HEK293 (cell line): Measurements from ENCODE around the gene ANXA2.

Experiments used
- CTCF ChIA-PET: fragments of 350-600 bp; formaldehyde crosslinking; extraction: SDS; loops from one replicate; lab custom pipeline; 2021; ENCODE audit warnings: antibody characterized with exemption; lab: Yijun Ruan, JAX
- POLR2A ChIA-PET: fragments of 300-600 bp; formaldehyde crosslinking; extraction: SDS; loops from one replicate; lab custom pipeline; 2020; ENCODE audit warnings: antibody characterized with exemption, inconsistent platforms; lab: Yijun Ruan, JAX
- H3K27ac ChIP-seq: fragments of 200-500 bp; sonication (Bioruptor generic); 2 replicates; pipeline ENCODE4 v1.5.1; 2014; ENCODE audit warnings: low read depth, low read length, control low read depth, inconsistent platforms; ENCODE audit errors: extremely low read depth
- H3K36me3 ChIP-seq, 2 experiments: fragments of 200-500 bp in 1 of 2; sonication (Bioruptor generic) in 1 of 2; 1 replicate in 1 of 2; 2 replicates in 1 of 2; pipeline ENCODE4 v1.5.1; 2014 to 2017; ENCODE audit warnings: inconsistent platforms in 2 of 2, low read length in 2 of 2; ENCODE audit not compliant: control insufficient read depth in 2 of 2, insufficient read depth in 1 of 2
- H3K4me1 ChIP-seq: fragments of 200-500 bp; sonication (Bioruptor generic); 2 replicates; pipeline ENCODE4 v1.5.1; 2014; ENCODE audit warnings: mild to moderate bottlenecking, low read length, inconsistent platforms; ENCODE audit not compliant: control insufficient read depth, insufficient read depth
- H3K4me3 ChIP-seq: 2 replicates; pipeline ENCODE4 v1.5.1; 2011; ENCODE audit warnings: low read depth, mild to moderate bottlenecking, control low read depth, low read length, moderate library complexity
- H3K9me3 ChIP-seq: fragments of 200-500 bp; sonication (Bioruptor generic); 2 replicates; pipeline ENCODE4 v1.5.1; 2014; ENCODE audit warnings: low read depth, low read length, inconsistent platforms; ENCODE audit not compliant: control insufficient read depth, insufficient read depth
- FEZF1 ChIP-seq: fragments of 450-650 bp; formaldehyde crosslinking; IDR thresholded peaks from 2 replicates; pipeline ENCODE4 v1.5.1; 2016; ENCODE audit warnings: missing biosample characterization, missing genetic modification characterization
- GLIS2 ChIP-seq: fragments of 450-650 bp; formaldehyde crosslinking; IDR thresholded peaks from 2 replicates; pipeline ENCODE4 v1.5.1; 2016; ENCODE audit warnings: missing biosample characterization, missing genetic modification characterization
- SETDB1 ChIP-seq: IDR thresholded peaks from one replicate; pipeline ENCODE4 v1.6.1; 2017; ENCODE audit warnings: mild to moderate bottlenecking, low read length, moderate library complexity, mixed read lengths; ENCODE audit not compliant: insufficient read length
- SP2 ChIP-seq: fragments of 450-650 bp; formaldehyde crosslinking; IDR thresholded peaks from 2 replicates; pipeline ENCODE4 v1.5.1; 2016; ENCODE audit warnings: missing biosample characterization, missing genetic modification characterization
- YY2 ChIP-seq: fragments of 450-650 bp; formaldehyde crosslinking; IDR thresholded peaks from 2 replicates; pipeline ENCODE4 v1.5.1; 2016; ENCODE audit warnings: missing biosample characterization, missing genetic modification characterization
- ZNF132 ChIP-seq: fragments of 450-650 bp; formaldehyde crosslinking; IDR thresholded peaks from 2 replicates; pipeline ENCODE4 v1.5.1; 2017; ENCODE audit warnings: missing biosample characterization, missing genetic modification characterization, borderline replicate concordance
- ZNF202 ChIP-seq: fragments of 450-650 bp; formaldehyde crosslinking; IDR thresholded peaks from 2 replicates; pipeline ENCODE4 v1.5.1; 2016; ENCODE audit warnings: missing biosample characterization, missing genetic modification characterization, borderline replicate concordance
- ZNF211 ChIP-seq: fragments of 450-650 bp; formaldehyde crosslinking; IDR thresholded peaks from 2 replicates; pipeline ENCODE4 v1.5.1; 2016; ENCODE audit warnings: low read depth, missing biosample characterization, missing genetic modification characterization
- ZNF324 ChIP-seq: fragments of 450-650 bp; formaldehyde crosslinking; IDR thresholded peaks from 2 replicates; pipeline ENCODE4 v1.5.1; 2016; ENCODE audit warnings: missing biosample characterization, missing genetic modification characterization
- ZNF335 ChIP-seq: fragments of 450-650 bp; formaldehyde crosslinking; conservative IDR thresholded peaks from 2 replicates; pipeline ENCODE4 v1.5.1; 2016; ENCODE audit warnings: missing biosample characterization, missing genetic modification characterization
- ZNF341 ChIP-seq: fragments of 450-650 bp; formaldehyde crosslinking; IDR thresholded peaks from 2 replicates; pipeline ENCODE4; 2016; ENCODE audit warnings: low read depth, missing biosample characterization, missing genetic modification characterization
- ZNF416 ChIP-seq: fragments of 450-650 bp; formaldehyde crosslinking; IDR thresholded peaks from 2 replicates; pipeline ENCODE4 v1.5.1; 2016; ENCODE audit warnings: missing biosample characterization, missing genetic modification characterization
- ZNF529 ChIP-seq: fragments of 450-650 bp; formaldehyde crosslinking; IDR thresholded peaks from 2 replicates; pipeline ENCODE4 v1.5.1; 2017; ENCODE audit warnings: missing genetic modification characterization, missing biosample characterization; ENCODE audit not compliant: insufficient replicate concordance
- ZNF530 ChIP-seq: fragments of 450-650 bp; formaldehyde crosslinking; IDR thresholded peaks from 2 replicates; pipeline ENCODE4 v1.5.1; 2016; ENCODE audit warnings: low read depth, missing biosample characterization, missing genetic modification characterization
- ZNF596 ChIP-seq: fragments of 450-650 bp; IDR thresholded peaks from 2 replicates; pipeline ENCODE4 v1.5.0; 2018; ENCODE audit warnings: missing biosample characterization, mild to moderate bottlenecking, missing genetic modification characterization, moderate library complexity
- ZNF621 ChIP-seq: fragments of 450-650 bp; formaldehyde crosslinking; IDR thresholded peaks from 2 replicates; pipeline ENCODE4 v1.5.1; 2017; ENCODE audit warnings: missing biosample characterization, missing genetic modification characterization
- ZNF660 ChIP-seq: fragments of 450-650 bp; IDR thresholded peaks from 2 replicates; pipeline ENCODE4 v1.5.1; 2018; ENCODE audit warnings: missing biosample characterization, mild to moderate bottlenecking, missing genetic modification characterization
- ZNF701 ChIP-seq: fragments of 450-650 bp; formaldehyde crosslinking; IDR thresholded peaks from 2 replicates; pipeline ENCODE4 v1.5.1; 2016; ENCODE audit warnings: missing biosample characterization, missing genetic modification characterization
- ZNF768 ChIP-seq: fragments of 450-650 bp; formaldehyde crosslinking; IDR thresholded peaks from 2 replicates; pipeline ENCODE4 v1.5.1; 2018; ENCODE audit warnings: missing biosample characterization, mild to moderate bottlenecking, missing genetic modification characterization
- ZNF837 ChIP-seq: fragments of 450-650 bp; formaldehyde crosslinking; IDR thresholded peaks from 2 replicates; pipeline ENCODE4 v1.5.1; 2016; ENCODE audit warnings: missing biosample characterization, missing genetic modification characterization
- ZSCAN16 ChIP-seq: fragments of 450-650 bp; formaldehyde crosslinking; IDR thresholded peaks from 2 replicates; pipeline ENCODE4 v1.5.1; 2016; ENCODE audit warnings: missing biosample characterization, missing genetic modification characterization
- TF ChIP-seq, protein P1 (sequence below): fragments of 450-650 bp; formaldehyde crosslinking; IDR thresholded peaks from 2 replicates; pipeline ENCODE4 v1.5.1; 2016; ENCODE audit warnings: missing biosample characterization, missing genetic modification characterization
- TF ChIP-seq, protein P2 (sequence below): fragments of 450-650 bp; formaldehyde crosslinking; IDR thresholded peaks from 2 replicates; pipeline ENCODE4 v1.5.1; 2016; ENCODE audit warnings: missing biosample characterization, missing genetic modification characterization
- TF ChIP-seq, protein P3 (sequence below): fragments of 450-650 bp; formaldehyde crosslinking; IDR thresholded peaks from 2 replicates; pipeline ENCODE4 v1.5.1; 2016; ENCODE audit warnings: missing biosample characterization, missing genetic modification characterization
- TF ChIP-seq, protein P4 (sequence below): fragments of 450-650 bp; formaldehyde crosslinking; IDR thresholded peaks from 2 replicates; pipeline ENCODE4 v1.5.1; 2016; ENCODE audit warnings: missing biosample characterization, missing genetic modification characterization
- TF ChIP-seq, protein P5 (sequence below): fragments of 450-650 bp; formaldehyde crosslinking; IDR thresholded peaks from 2 replicates; pipeline ENCODE4 v1.5.1; 2016; ENCODE audit warnings: missing biosample characterization, missing genetic modification characterization

Gene ANXA2

DNA sequence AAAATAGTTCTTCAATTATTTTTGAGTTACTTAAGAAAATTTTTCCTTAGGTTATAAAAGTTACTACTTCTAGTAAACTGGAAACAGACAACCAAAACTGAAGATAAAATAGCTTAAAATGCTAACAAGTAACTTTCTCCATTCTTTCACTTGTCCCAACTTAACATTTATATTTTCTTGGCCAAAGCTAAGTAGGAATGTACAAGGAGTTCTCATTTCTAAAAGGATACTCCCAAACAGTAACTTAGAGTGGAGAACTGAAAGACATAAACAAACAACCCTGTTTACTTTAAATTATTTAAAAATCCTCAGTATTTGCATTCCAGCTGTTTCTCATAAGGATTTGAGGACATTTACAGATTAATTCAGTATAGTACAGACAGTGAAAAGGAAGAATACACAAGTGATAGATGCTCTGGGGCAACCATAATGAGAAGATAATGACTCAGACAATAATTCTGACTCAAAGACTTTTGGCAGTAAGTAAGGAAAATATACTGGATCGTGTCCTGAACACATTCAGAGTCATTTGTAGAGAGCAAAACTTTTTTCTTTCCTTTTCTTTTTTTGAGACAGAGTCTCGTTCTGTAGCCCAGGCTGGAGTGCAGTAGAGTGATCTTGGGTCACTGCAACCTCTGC lies 29.2 kb upstream of the ANXA2 start:
- H3K4me3 ChIP-seq = no peak overlapping the region
- H3K27ac ChIP-seq = no peak overlapping the region
- TF ChIP-seq, protein P1, sequence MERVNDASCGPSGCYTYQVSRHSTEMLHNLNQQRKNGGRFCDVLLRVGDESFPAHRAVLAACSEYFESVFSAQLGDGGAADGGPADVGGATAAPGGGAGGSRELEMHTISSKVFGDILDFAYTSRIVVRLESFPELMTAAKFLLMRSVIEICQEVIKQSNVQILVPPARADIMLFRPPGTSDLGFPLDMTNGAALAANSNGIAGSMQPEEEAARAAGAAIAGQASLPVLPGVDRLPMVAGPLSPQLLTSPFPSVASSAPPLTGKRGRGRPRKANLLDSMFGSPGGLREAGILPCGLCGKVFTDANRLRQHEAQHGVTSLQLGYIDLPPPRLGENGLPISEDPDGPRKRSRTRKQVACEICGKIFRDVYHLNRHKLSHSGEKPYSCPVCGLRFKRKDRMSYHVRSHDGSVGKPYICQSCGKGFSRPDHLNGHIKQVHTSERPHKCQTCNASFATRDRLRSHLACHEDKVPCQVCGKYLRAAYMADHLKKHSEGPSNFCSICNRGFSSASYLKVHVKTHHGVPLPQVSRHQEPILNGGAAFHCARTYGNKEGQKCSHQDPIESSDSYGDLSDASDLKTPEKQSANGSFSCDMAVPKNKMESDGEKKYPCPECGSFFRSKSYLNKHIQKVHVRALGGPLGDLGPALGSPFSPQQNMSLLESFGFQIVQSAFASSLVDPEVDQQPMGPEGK (tag by site-specific recombination) = no peak
- TF ChIP-seq ZNF132 (tag by site-specific recombination) (no peak), ZNF341 (tag by site-specific recombination) (no peak), ZNF529 (tag by site-specific recombination) (no peak), ZNF660 (no peak), ZNF211 (tag by site-specific recombination) (no peak), ZNF324 (tag by site-specific recombination) (no peak), FEZF1 (tag by site-specific recombination) (no peak), ZNF596 (tag by site-specific recombination) (no peak), ZNF701 (tag by site-specific recombination) (no peak), ZNF416 (no peak), GLIS2 (tag by site-specific recombination) (no peak), ZNF621 (tag by site-specific recombination) (no peak), ZNF202 (no peak)
- TF ChIP-seq, protein P2, sequence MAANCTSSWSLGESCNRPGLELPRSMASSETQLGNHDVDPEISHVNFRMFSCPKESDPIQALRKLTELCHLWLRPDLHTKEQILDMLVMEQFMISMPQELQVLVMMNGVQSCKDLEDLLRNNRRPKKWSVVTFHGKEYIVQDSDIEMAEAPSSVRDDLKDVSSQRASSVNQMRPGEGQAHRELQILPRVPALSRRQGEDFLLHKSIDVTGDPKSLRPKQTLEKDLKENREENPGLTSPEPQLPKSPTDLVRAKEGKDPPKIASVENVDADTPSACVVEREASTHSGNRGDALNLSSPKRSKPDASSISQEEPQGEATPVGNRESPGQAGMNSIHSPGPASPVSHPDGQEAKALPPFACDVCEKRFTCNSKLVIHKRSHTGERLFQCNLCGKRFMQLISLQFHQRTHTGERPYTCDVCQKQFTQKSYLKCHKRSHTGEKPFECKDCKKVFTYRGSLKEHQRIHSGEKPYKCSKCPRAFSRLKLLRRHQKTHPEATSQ (tag by site-specific recombination) = no peak
- no peaks in the 10 kb centered on the region for H3K4me1 ChIP-seq
- CTCF ChIA-PET = no interaction called here
- POLR2A ChIA-PET = no interaction called here
- no peaks in the 10 kb centered on the region for H3K9me3 ChIP-seq
- H3K36me3 ChIP-seq = peaks cover 20 to 45% of the 10 kb centered on the region in 2 experiments

DNA sequence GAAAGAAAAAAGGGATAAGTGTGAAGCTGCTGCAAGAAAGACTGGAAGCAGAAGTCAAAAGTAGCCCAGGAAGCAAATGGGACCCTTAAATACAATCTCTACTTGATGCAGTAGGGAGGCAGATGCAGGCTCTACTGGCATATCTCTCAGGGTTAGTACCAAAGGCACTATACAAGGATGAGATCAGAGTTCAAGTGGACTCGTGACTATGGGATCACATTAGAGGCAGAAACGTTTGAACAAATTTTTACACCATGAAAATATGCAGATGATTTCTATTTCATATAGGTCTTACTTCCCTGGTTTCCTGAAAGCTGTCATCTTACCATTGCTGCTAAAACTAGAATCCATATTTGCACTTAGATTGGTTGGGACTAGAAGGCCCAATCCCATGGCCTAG lies 27.7 kb upstream of the ANXA2 start:
- Histone ChIP-seq H3K4me3 (no peak overlapping the region), H3K4me1 (no peaks in the 10 kb centered on the region), H3K27ac (no peak overlapping the region), H3K36me3 (peaks cover 14 to 46% of the 10 kb centered on the region in 2 experiments), H3K9me3 (no peaks in the 10 kb centered on the region)
- ChIA-PET CTCF (interaction anchor here (0.6 to 0.7 kb wide), 2 partner anchors 20 to 100 kb away, joined by 3 read pairs; no protein-coding TSS in a partner anchor), POLR2A (no interaction called here)
- TF ChIP-seq ZNF768 (tag by site-specific recombination) (no peak), ZNF529 (tag by site-specific recombination) (no peak), ZNF530 (no peak), YY2 (no peak), ZSCAN16 (tag by site-specific recombination) (no peak), SP2 (tag by site-specific recombination) (no peak), ZNF132 (tag by site-specific recombination) (no peak), SETDB1 (no peak), ZNF335 (tag by site-specific recombination) (no peak), ZNF837 (tag by site-specific recombination) (no peak)
- TF ChIP-seq, protein P3, sequence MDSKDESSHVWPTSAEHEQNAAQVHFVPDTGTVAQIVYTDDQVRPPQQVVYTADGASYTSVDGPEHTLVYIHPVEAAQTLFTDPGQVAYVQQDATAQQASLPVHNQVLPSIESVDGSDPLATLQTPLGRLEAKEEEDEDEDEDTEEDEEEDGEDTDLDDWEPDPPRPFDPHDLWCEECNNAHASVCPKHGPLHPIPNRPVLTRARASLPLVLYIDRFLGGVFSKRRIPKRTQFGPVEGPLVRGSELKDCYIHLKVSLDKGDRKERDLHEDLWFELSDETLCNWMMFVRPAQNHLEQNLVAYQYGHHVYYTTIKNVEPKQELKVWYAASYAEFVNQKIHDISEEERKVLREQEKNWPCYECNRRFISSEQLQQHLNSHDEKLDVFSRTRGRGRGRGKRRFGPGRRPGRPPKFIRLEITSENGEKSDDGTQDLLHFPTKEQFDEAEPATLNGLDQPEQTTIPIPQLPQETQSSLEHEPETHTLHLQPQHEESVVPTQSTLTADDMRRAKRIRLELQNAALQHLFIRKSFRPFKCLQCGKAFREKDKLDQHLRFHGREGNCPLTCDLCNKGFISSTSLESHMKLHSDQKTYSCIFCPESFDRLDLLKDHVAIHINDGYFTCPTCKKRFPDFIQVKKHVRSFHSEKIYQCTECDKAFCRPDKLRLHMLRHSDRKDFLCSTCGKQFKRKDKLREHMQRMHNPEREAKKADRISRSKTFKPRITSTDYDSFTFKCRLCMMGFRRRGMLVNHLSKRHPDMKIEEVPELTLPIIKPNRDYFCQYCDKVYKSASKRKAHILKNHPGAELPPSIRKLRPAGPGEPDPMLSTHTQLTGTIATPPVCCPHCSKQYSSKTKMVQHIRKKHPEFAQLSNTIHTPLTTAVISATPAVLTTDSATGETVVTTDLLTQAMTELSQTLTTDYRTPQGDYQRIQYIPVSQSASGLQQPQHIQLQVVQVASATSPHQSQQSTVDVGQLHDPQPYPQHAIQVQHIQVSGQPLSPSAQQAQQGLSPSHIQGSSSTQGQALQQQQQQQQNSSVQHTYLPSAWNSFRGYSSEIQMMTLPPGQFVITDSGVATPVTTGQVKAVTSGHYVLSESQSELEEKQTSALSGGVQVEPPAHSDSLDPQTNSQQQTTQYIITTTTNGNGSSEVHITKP = no peak
- TF ChIP-seq, protein P4, sequence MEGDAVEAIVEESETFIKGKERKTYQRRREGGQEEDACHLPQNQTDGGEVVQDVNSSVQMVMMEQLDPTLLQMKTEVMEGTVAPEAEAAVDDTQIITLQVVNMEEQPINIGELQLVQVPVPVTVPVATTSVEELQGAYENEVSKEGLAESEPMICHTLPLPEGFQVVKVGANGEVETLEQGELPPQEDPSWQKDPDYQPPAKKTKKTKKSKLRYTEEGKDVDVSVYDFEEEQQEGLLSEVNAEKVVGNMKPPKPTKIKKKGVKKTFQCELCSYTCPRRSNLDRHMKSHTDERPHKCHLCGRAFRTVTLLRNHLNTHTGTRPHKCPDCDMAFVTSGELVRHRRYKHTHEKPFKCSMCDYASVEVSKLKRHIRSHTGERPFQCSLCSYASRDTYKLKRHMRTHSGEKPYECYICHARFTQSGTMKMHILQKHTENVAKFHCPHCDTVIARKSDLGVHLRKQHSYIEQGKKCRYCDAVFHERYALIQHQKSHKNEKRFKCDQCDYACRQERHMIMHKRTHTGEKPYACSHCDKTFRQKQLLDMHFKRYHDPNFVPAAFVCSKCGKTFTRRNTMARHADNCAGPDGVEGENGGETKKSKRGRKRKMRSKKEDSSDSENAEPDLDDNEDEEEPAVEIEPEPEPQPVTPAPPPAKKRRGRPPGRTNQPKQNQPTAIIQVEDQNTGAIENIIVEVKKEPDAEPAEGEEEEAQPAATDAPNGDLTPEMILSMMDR = no peak
- TF ChIP-seq, protein P5, sequence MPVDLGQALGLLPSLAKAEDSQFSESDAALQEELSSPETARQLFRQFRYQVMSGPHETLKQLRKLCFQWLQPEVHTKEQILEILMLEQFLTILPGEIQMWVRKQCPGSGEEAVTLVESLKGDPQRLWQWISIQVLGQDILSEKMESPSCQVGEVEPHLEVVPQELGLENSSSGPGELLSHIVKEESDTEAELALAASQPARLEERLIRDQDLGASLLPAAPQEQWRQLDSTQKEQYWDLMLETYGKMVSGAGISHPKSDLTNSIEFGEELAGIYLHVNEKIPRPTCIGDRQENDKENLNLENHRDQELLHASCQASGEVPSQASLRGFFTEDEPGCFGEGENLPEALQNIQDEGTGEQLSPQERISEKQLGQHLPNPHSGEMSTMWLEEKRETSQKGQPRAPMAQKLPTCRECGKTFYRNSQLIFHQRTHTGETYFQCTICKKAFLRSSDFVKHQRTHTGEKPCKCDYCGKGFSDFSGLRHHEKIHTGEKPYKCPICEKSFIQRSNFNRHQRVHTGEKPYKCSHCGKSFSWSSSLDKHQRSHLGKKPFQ (tag by site-specific recombination) = no peak
